Sciatic nerve (tissue), 2 donors: ENCODE data around the gene CBX8. TPM values are rescaled to one million over a fixed set of nuclear protein-coding genes. Genes with fewer than 3 reads are reported as not detected.

Experiments used
- ATAC-seq: fragments of 200-7000 bp; cut with Tn5 transposase; one replicate; pipeline ENCODE4 v1.9.1; 2020; ENCODE audit warnings: mild to moderate bottlenecking, moderate library complexity
- DNase-seq: peaks from one replicate; pipeline ENCODE4 v3.0.0-alpha.2; 2020; ENCODE audit warnings: low spot score
- intact Hi-C: fragments of 100-400 bp; cut with DNase I; formaldehyde crosslinking; loops from one replicate; pipeline ENCODE4 v1.14.2; 2022
- total RNA-seq: library from RNA; stranded (reverse); fragmentation: NEBNext Ultra II Directional; extraction: Animal tissue kit (Norgen Biotek cat#: 25700); gene quantifications from one replicate; pipeline ENCODE4 v1.2.1, GENCODE V29; 2021
- donor health status: DM: no; HTN: no; CAD: no.
- donor health status: DM: no; HTN: no; CAD: no.

Gene CBX8
- total RNA-seq, 1 donor from 2014 or later = 2.0 TPM

GRCh38 chr17:79749958-79750357, 46.9 kb downstream of the CBX8 start:
- intact Hi-C loops = no loop called here
- ATAC-seq (no peak), DNase-seq (no peak)

DNA sequence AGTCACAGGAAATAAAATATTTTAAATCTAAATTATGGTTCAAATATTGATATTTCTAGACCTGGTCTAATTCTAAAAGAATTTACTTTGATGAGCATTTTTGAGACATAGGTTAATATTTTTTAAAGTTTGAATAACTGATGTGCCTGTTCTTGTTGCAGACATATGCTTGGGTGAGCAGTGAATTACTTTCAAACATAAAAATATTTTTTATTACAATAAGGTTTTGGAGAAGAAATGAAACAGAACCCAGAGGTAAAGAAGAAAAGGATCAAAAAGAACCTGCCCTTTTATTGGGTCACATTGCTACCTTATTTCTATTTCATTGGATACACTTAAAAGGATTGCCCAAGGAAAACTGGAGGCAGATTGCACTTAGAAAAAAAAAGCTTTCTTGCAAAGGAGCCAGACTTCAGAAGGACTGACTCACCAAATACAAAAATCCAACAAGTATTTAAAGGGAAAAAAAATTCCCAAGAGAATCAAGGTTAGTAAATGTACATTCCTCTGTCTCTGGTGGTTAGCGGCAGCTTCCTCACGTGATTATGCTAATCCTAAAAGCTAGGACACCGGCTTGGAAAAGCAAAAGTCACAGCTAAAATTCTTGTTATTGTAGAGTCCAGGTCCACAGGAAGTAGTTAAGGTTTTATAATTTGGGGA, 47.6 kb downstream of the CBX8 start:
- intact Hi-C loops = no loop called here
- no peak for DNase-seq
- no peak for ATAC-seq

GRCh38 chr17:79748295-79749099, 48.4 kb downstream of the CBX8 start:
- intact Hi-C loops = no loop called here
- no peak for DNase-seq
- ATAC-seq = no peak

- ATAC-seq (no peak), DNase-seq (no peak)
- intact Hi-C loops = no loop called here
These were observed 49.2 kb downstream of the CBX8 start for GRCh38 chr17:79747508-79748294.

GRCh38 chr17:79746889-79747507, 49.9 kb downstream of the CBX8 start:
- ATAC-seq (no peak), DNase-seq (no peak)
- intact Hi-C loops = no loop called here

- no peak for DNase-seq
- intact Hi-C loops = no loop called here
- no peak for ATAC-seq
These were observed 51.2 kb downstream of the CBX8 start for GRCh38 chr17:79745641-79746105.

DNA sequence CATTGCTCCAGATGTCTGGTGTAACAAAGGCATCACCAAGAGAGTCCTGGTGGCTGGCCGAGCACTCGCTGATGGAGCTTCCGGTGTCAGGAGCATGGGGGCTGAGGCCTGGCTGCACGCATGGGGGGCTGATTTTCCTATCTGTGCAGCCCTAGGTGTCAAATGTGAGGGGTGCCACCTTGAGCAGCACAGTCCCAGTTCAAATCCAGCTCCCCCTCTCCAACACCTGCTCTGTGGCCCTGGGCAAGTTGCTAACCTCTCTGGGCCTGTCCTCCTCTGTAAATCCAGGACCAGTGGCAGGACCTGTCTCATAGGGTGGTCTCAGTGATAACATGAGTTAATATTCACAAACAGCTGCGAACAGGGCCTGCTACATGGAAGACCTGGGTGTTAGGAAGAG, 53.3 kb downstream of the CBX8 start:
- intact Hi-C loops = no loop called here
- ATAC-seq (no peak), DNase-seq (no peak)

DNA sequence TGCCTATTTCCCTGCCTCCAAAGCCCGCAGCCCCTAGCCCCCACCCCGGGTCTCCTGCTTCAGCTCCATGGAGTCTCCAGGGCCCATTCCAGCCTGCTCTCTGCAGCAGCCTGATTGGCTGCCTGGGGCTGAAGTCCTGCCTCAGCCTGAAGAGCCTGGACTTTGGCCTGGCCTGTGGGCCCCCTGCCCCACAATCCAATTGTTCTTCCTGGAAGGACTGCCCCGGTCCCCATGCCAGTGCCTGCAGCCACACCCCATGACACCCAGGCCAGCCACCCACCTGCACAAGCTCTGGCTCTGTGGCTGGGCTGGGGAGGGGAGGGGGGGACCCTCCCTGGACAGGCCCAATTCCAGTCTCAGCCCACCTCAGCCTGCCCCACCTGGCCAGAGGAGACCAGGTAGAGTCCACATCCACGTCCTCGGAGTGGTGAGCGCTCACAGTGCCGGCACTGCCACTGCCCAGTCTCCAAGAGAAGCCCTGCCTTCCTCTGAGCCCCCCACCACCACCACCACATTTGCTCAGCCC, 53.9 kb downstream of the CBX8 start:
- intact Hi-C loops = no loop called here
- no peak for DNase-seq
- no peak for ATAC-seq

DNA sequence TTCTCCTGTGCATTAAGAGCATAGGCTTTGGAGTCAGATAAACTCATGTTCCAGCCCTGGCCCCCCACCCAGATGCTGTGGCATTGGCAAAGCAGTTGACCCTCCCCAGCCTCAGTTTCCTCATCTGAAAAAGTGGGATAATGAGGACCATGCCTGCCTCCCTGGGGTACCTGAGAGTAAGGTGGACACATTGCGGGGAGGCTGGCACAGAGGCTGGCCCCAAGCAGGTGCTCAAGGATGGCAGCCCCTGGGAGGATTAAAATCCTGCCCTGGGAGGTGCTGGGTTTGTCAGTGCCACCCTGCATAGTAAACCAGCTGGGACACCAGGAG, 54.3 kb downstream of the CBX8 start:
- ATAC-seq (no peak), DNase-seq (no peak)
- intact Hi-C loops = no loop called here

Other genes starting within 250 kb of the CBX8 start
- not detected for gene RBFOX3, start 186.0 kb downstream of the CBX8 start, total RNA-seq
- gene ENPP7, start 66.1 kb downstream of the CBX8 start, total RNA-seq = not detected
- 4.7 TPM for gene CBX2, start 18.9 kb downstream of the CBX8 start, total RNA-seq
- 16.8 TPM for gene CBX4, start 42.4 kb upstream of the CBX8 start, total RNA-seq
- 46.9 TPM for gene TBC1D16, start 238.8 kb upstream of the CBX8 start, total RNA-seq
- 12.6 TPM for gene CCDC40, start 239.6 kb upstream of the CBX8 start, total RNA-seq